Parathyroid adenoma (tissue), 2 donors: ENCODE measurements around the gene ATE1.

Experiments
- H2AFZ ChIP-seq: fragments of 300-600 bp; sonication (generic); one replicate; pipeline ENCODE4 v1.7.0; 2017; ENCODE audit warnings: antibody characterized with exemption, mild to moderate bottlenecking
- H3K27ac ChIP-seq: fragments of 300-600 bp; sonication (generic); one replicate; pipeline ENCODE4 v1.7.0; 2017
- H3K27me3 ChIP-seq: fragments of 300-600 bp; sonication (generic); one replicate; pipeline ENCODE4 v1.7.0; 2017; ENCODE audit warnings: low read length; ENCODE audit not compliant: control insufficient read depth, insufficient read depth
- H3K36me3 ChIP-seq: fragments of 300-600 bp; sonication (generic); one replicate; pipeline ENCODE4 v1.7.0; 2017; ENCODE audit warnings: low read length; ENCODE audit not compliant: control insufficient read depth, insufficient read depth
- H3K4me1 ChIP-seq: fragments of 300-600 bp; sonication (generic); one replicate; pipeline ENCODE4 v1.7.0; 2017; ENCODE audit warnings: control low read depth
- H3K4me2 ChIP-seq: fragments of 300-600 bp; sonication (generic); one replicate; pipeline ENCODE4 v1.7.0; 2017; ENCODE audit warnings: low read length
- H3K4me3 ChIP-seq: fragments of 300-600 bp; sonication (generic); one replicate; pipeline ENCODE4 v1.7.0; 2017; ENCODE audit warnings: low read depth, low read length
- H3K79me2 ChIP-seq: fragments of 300-600 bp; sonication (generic); one replicate; pipeline ENCODE4 v1.7.0; 2017; ENCODE audit warnings: control low read depth
- H3K9ac ChIP-seq: fragments of 300-600 bp; sonication (generic); one replicate; pipeline ENCODE4 v1.7.0; 2017; ENCODE audit warnings: mild to moderate bottlenecking
- H3K9me3 ChIP-seq: fragments of 300-600 bp; sonication (generic); one replicate; pipeline ENCODE4 v1.7.0; 2017; ENCODE audit warnings: low read length; ENCODE audit not compliant: control insufficient read depth
- TF ChIP-seq, protein P1 (sequence below): fragments of 300-600 bp; sonication (generic); IDR thresholded peaks from one replicate; pipeline ENCODE4 v1.7.0; 2017; ENCODE audit warnings: antibody characterized with exemption, mild to moderate bottlenecking
- donor health status: primary hyperparathyroidism.

ATE1 gene

DNA sequence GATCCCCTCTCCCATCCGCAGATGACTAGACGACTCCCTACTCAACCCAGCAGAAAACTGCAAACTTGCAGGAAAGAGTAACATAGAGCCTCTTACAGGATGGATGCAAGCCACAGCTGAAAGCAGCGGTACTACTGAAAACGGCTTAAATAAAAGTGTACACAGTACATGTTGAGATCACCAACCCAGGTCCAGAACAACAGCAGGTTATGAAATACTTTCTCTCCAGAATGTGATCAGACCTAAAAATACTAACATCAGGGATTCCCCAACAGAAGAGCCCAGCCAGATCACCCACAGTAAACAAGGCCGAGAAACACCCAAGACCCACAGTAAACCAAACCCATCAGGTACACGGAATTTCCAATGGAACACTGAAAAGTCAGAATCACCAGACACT, 13.2 kb downstream of the ATE1 start:
- no peak overlapping the region for H3K4me2 ChIP-seq
- peaks cover 4% of the 10 kb centered on the region for H3K4me1 ChIP-seq
- TF ChIP-seq, protein P1, sequence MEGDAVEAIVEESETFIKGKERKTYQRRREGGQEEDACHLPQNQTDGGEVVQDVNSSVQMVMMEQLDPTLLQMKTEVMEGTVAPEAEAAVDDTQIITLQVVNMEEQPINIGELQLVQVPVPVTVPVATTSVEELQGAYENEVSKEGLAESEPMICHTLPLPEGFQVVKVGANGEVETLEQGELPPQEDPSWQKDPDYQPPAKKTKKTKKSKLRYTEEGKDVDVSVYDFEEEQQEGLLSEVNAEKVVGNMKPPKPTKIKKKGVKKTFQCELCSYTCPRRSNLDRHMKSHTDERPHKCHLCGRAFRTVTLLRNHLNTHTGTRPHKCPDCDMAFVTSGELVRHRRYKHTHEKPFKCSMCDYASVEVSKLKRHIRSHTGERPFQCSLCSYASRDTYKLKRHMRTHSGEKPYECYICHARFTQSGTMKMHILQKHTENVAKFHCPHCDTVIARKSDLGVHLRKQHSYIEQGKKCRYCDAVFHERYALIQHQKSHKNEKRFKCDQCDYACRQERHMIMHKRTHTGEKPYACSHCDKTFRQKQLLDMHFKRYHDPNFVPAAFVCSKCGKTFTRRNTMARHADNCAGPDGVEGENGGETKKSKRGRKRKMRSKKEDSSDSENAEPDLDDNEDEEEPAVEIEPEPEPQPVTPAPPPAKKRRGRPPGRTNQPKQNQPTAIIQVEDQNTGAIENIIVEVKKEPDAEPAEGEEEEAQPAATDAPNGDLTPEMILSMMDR = no peak
- H3K9ac ChIP-seq = no peak overlapping the region
- no peaks in the 10 kb centered on the region for H3K9me3 ChIP-seq
- H3K27ac ChIP-seq = no peak overlapping the region
- H3K27me3 ChIP-seq = no peaks in the 10 kb centered on the region
- no peaks in the 10 kb centered on the region for H3K36me3 ChIP-seq
- H2AFZ ChIP-seq = no peak overlapping the region
- H3K79me2 ChIP-seq = peaks cover 4% of the 10 kb centered on the region
- no peak overlapping the region for H3K4me3 ChIP-seq

DNA sequence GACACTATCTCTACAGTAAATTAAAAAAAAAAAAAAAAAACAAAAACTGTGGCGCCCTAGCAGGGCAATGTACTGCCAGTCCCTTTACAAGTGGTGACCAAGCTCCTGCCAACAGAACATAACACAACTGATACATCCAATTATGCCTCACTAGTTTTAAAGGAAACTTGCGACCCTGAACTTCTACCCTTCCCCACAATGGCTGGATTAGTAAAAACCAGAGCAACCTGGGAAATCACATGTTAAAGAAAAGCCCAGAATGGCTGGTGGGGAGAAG, 16.5 kb downstream of the ATE1 start:
- H3K36me3 ChIP-seq = no peaks in the 10 kb centered on the region

DNA sequence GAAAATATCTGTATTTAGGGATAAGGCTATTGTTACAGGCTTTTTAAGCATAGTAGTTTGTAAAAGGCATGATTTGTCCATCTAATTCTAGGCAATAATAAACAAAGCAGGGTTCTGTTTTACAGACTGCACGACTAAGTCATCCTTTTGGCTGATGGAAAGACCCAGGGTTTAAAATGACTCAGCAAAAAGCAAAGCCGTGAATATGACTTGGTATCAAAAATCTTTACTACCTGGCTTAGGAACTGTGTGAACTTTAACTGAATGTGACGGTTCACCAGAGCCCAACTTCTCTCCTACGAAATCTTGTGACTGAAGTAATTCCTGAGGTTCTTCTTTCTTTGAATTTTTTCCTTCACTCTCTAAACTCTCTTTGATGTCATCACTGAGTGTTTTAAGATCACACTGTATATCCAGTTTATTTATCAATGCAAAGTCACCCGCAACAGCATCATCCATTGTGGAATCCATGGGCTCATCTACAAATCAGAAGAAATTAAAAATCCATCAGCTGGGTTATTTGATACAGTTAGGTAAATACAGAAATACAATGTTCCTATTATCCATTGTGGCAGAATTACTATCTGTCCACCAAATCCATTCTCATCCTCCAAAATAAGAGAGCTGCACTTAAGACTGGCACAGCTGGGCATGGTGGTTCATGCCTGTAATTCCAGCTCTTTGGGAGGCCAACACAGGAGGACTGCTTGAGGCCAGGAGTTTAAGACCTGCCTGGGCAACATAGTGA, 17.0 kb downstream of the ATE1 start:
- no peak overlapping the region for H3K4me2 ChIP-seq
- no peaks in the 10 kb centered on the region for H3K27me3 ChIP-seq
- peaks cover 4% of the 10 kb centered on the region for H3K79me2 ChIP-seq
- H3K4me1 ChIP-seq = peaks cover 4% of the 10 kb centered on the region
- TF ChIP-seq, protein P1 = no peak
- H3K9ac ChIP-seq = no peak overlapping the region
- no peaks in the 10 kb centered on the region for H3K36me3 ChIP-seq
- no peak overlapping the region for H3K27ac ChIP-seq
- H3K4me3 ChIP-seq = no peak overlapping the region
- no peak overlapping the region for H2AFZ ChIP-seq
- H3K9me3 ChIP-seq = no peaks in the 10 kb centered on the region

More for the DNA sequence above, 16.5 kb downstream of the ATE1 start:
- H3K4me1 ChIP-seq = peaks cover 4% of the 10 kb centered on the region
- TF ChIP-seq, protein P1 = no peak
- peaks cover 4% of the 10 kb centered on the region for H3K79me2 ChIP-seq
- no peak overlapping the region for H3K4me2 ChIP-seq
- H3K9ac ChIP-seq = no peak overlapping the region
- no peaks in the 10 kb centered on the region for H3K9me3 ChIP-seq
- no peak overlapping the region for H2AFZ ChIP-seq
- no peak overlapping the region for H3K4me3 ChIP-seq
- no peak overlapping the region for H3K27ac ChIP-seq
- no peaks in the 10 kb centered on the region for H3K27me3 ChIP-seq

DNA sequence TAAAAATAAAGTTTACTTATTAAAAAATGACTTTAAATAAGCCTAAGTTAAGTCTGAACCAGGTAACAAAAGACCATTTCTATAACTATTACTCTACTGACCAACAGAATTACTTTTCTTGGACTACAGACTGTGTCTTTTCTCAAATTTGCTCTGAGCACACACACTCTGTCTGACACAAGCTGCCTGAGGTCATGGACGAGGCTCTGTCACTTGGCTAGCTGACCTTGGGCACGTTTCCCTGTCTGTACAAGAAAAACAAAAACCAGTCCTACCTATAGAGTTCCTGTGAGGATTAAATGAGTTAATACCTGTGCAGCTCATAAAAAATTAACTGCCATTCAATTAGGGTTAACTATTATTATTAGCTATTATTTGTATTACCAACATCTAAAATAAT, 22.9 kb downstream of the ATE1 start:
- TF ChIP-seq, protein P1 = no peak
- H3K4me2 ChIP-seq = no peak overlapping the region
- H3K79me2 ChIP-seq = no peaks in the 10 kb centered on the region
- H3K27ac ChIP-seq = no peak overlapping the region
- no peak overlapping the region for H3K4me3 ChIP-seq
- H2AFZ ChIP-seq = no peak overlapping the region
- H3K27me3 ChIP-seq = no peaks in the 10 kb centered on the region
- H3K4me1 ChIP-seq = no peaks in the 10 kb centered on the region
- H3K36me3 ChIP-seq = no peaks in the 10 kb centered on the region
- no peak overlapping the region for H3K9ac ChIP-seq
- H3K9me3 ChIP-seq = no peaks in the 10 kb centered on the region
